Sigmoid colon (tissue), 7 donors: Measurements from ENCODE around the gene ABCG8. TPM values are rescaled to one million over a fixed set of nuclear protein-coding genes. Genes with fewer than 3 reads are reported as not detected.

ENCODE experiments used
- DNase-seq: peaks from one replicate; pipeline ENCODE4 v3.0.0-alpha.2; 2019
- H3K27ac ChIP-seq, 4 donors: fragments of 200-600 bp; sonication (generic); one replicate each; pipeline ENCODE4 v1.5.1; 2016 to 2019; ENCODE audit warnings: mild to moderate bottlenecking in 1 of 4
- H3K27me3 ChIP-seq, 3 donors: fragments of 200-600 bp; sonication (generic); one replicate each; pipeline ENCODE4 v1.5.1; 2019; ENCODE audit warnings: mild to moderate bottlenecking in 1 of 3
- H3K36me3 ChIP-seq, 4 donors: fragments of 200-600 bp; sonication (generic); one replicate each; pipeline ENCODE4 v1.5.1; 2016 to 2019
- H3K4me1 ChIP-seq, 4 donors: fragments of 200-600 bp; sonication (generic); one replicate each; pipeline ENCODE4 v1.5.1; 2017 to 2019
- H3K4me3 ChIP-seq, 4 donors: fragments of 200-600 bp; sonication (generic); one replicate each; pipeline ENCODE4 v1.5.1; 2017 to 2019; ENCODE audit warnings: mild to moderate bottlenecking in 2 of 4, moderate library complexity in 1 of 4
- H3K9me3 ChIP-seq, 4 donors: fragments of 200-600 bp in 3 of 4; sonication (generic) in 3 of 4; one replicate each; pipeline versions ENCODE4 v1.5.1 to v1.6.1; 2013 to 2019
- CTCF ChIP-seq, 4 experiments: fragments of 450-650 bp in 3 of 4; fragments of 200-600 bp in 1 of 4; IDR thresholded peaks; one replicate each; pipeline ENCODE4 v1.5.1; 2016 to 2019; ENCODE audit warnings: antibody characterized with exemption in 4 of 4, mild to moderate bottlenecking in 3 of 4, moderate library complexity in 2 of 4
- EP300 ChIP-seq, 4 donors: sonication (generic); formaldehyde crosslinking; IDR thresholded peaks; one replicate each; pipeline ENCODE4 v1.6.1; 2017; ENCODE audit warnings: antibody characterized with exemption in 4 of 4
- POLR2A ChIP-seq, 2 donors: fragments of 450-650 bp; IDR thresholded peaks; one replicate each; pipeline ENCODE4 v1.6.1; 2016; ENCODE audit warnings: antibody characterized with exemption in 2 of 2, mild to moderate bottlenecking in 2 of 2, moderate library complexity in 2 of 2
- POLR2AphosphoS5 ChIP-seq, 4 donors: sonication (generic); formaldehyde crosslinking; IDR thresholded peaks; one replicate each; pipeline ENCODE4 v1.6.1; 2017; ENCODE audit warnings: antibody characterized with exemption in 4 of 4
- WGBS, 2 donors: extraction: QIAGEN DNeasy Blood & Tissue Kit; methylation state at CpG; one replicate each; pipeline ENCODE4 v1.1.7; 2013; 5-methylcytosine and 5-hydroxymethylcytosine counted together
- intact Hi-C: fragments of 100-400 bp; cut with DNase I; formaldehyde crosslinking; loops from one replicate; pipeline ENCODE4 v1.15.1; 2023
- polyA plus RNA-seq, 3 donors: library from polyadenylated mRNA; stranded (reverse); fragments of 200-250 nt; gene quantifications; one replicate each; pipeline ENCODE4 v1.2.3, GENCODE V29; 2013
- total RNA-seq, 4 donors: library from RNA; depleted of rRNA; stranded (reverse); fragments of >200 nt; gene quantifications; one replicate each; pipeline ENCODE4 v1.1.0, GENCODE V29; 2016
- donor health status: healthy with polysubstance abuse.
- donor health status: Bipolar disorder and iron deficiency.
- donor health status: healthy.

Gene ABCG8
- total and polyA plus RNA-seq, 7 donors: under 0.01 to 0.16 TPM; not detected in 5

DNA sequence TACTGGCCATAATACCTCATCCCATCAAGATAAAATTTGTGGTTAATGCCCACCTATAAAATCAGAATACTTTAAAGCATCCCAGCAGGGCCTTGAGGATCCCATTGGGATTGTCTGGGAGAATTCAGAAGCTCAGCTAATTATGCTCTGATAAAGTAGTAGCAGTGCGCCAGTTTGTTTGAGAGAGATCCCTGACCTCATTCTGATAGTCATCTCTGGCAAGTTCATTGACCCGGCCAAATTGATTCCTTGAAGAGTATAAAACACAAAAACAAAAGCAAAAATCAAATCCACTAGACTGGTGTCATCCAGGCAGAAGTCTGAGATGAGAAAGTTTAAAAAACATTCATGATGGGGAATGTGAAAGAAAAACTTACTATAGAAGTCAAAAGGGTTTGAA, 14.3 kb upstream of the ABCG8 start:
- no peak for DNase-seq
- Histone ChIP-seq H3K9me3 (no peaks in the 10 kb centered on the region), H3K27ac (no peak overlapping the region), H3K36me3 (no peaks in the 10 kb centered on the region), H3K4me1 (no peaks in the 10 kb centered on the region), H3K27me3 (peaks cover 0 to 7% (median 0%) of the 10 kb centered on the region in 3 donors), H3K4me3 (no peak overlapping the region)
- intact Hi-C loops: no loop called here
- no peak for TF ChIP-seq EP300 (IDR thresholded peaks at IDR 0.05)
- no peak for TF ChIP-seq POLR2AphosphoS5 (IDR thresholded peaks at IDR 0.05)
- no peak for TF ChIP-seq POLR2A (IDR thresholded peaks at IDR 0.05)
- TF ChIP-seq CTCF (IDR thresholded peaks at IDR 0.05): no peak
- WGBS, 2 donors: 92 to 96% methylated on average over 2 of the region's 2 CpGs

DNA sequence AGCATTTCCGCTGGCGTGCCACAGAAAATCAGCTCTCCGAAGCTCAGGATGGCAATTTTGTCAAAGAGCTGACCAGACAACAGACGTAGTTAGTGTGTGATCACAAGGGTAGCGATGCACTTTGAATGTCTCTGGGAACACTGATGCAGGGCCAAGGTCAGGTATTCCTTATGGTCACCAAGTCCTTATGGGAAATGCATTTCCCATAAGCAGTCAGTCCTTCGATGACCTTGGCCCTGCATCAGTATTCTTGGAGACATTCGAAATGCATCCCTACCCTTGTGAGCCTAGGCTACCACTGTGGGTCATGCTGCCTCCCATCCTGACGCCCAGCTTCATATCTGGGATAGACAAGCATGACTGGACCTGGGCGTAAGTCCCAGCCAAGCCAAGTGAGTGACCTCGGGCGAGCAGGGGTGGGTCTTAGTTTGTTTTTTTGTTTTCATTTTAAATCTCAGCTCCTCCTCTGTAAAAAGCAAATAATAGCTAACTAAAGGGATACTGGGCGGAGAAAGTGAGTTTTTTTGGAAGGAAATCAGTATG, 13.7 kb upstream of the ABCG8 start:
- no peak overlapping the region for H3K27ac ChIP-seq
- H3K36me3 ChIP-seq: no peaks in the 10 kb centered on the region
- DNase-seq: no peak
- TF ChIP-seq CTCF (IDR thresholded peaks at IDR 0.05): no peak
- TF ChIP-seq POLR2AphosphoS5 (IDR thresholded peaks at IDR 0.05): no peak
- TF ChIP-seq EP300 (IDR thresholded peaks at IDR 0.05): no peak
- TF ChIP-seq POLR2A (IDR thresholded peaks at IDR 0.05): no peak
- intact Hi-C loops: no loop called here
- H3K4me1 ChIP-seq: no peaks in the 10 kb centered on the region
- peaks cover 0 to 7% (median 0%) of the 10 kb centered on the region in 3 donors for H3K27me3 ChIP-seq
- H3K9me3 ChIP-seq: no peaks in the 10 kb centered on the region
- WGBS, 2 donors: 87 to 89% methylated on average over 12 of the region's 12 CpGs
- no peak overlapping the region for H3K4me3 ChIP-seq

GRCh38 chr2:43825841-43826240, 12.9 kb upstream of the ABCG8 start:
- intact Hi-C loops: no loop called here
- DNase-seq: no peak
- Histone ChIP-seq H3K4me3 (no peak overlapping the region), H3K36me3 (no peaks in the 10 kb centered on the region), H3K9me3 (no peaks in the 10 kb centered on the region), H3K4me1 (no peaks in the 10 kb centered on the region), H3K27ac (no peak overlapping the region), H3K27me3 (peaks cover 0 to 7% (median under 1%) of the 10 kb centered on the region in 3 donors)
- TF ChIP-seq CTCF (IDR thresholded peaks at IDR 0.05) (no peak), POLR2A (IDR thresholded peaks at IDR 0.05) (no peak), EP300 (IDR thresholded peaks at IDR 0.05) (no peak), POLR2AphosphoS5 (IDR thresholded peaks at IDR 0.05) (no peak)
- WGBS, 2 donors: 67 to 73% methylated on average over 3 of the region's 3 CpGs

- TF ChIP-seq POLR2A (IDR thresholded peaks at IDR 0.05) (no peak), CTCF (IDR thresholded peaks at IDR 0.05) (no peak), EP300 (IDR thresholded peaks at IDR 0.05) (no peak), POLR2AphosphoS5 (IDR thresholded peaks at IDR 0.05) (no peak)
- H3K9me3 ChIP-seq: no peaks in the 10 kb centered on the region
- peaks cover 0 to 13% (median 7%) of the 10 kb centered on the region in 3 donors for H3K27me3 ChIP-seq
- no peaks in the 10 kb centered on the region for H3K36me3 ChIP-seq
- WGBS, 2 donors: 93 to 96% methylated on average over 17 of the region's 17 CpGs
- no peak overlapping the region for H3K27ac ChIP-seq
- no peak overlapping the region for H3K4me3 ChIP-seq
- intact Hi-C loops: no loop called here
- DNase-seq: no peak
- peaks cover 0 to 2% (median 0%) of the 10 kb centered on the region in 4 donors for H3K4me1 ChIP-seq
These were observed 12.2 kb upstream of the ABCG8 start for GRCh38 chr2:43826305-43827250.
